Stimulated activated naive B cell treated with anti-CD40 and anti-IgM and Interleukin-4, amounts not matched to agents 10 μg/mL and 1 μg/mL and 100 μg/mL, for 72 hours (primary cell): ENCODE results near the gene LIMS1.

ENCODE experiments used
- ATAC-seq, 2 donors: fragments of 150-1000 bp; cut with Tn5 transposase; replicated peaks; 2 replicates each; pipeline ENCODE4 v1.10.0; 2021; ENCODE audit warnings: moderate library complexity in 1 of 2
- DNase-seq: peaks from one replicate; pipeline ENCODE4 v3.0.0; 2021
- H3K27ac Mint-ChIP-seq: one replicate; pipeline ENCODE4 v1.8.0; 2022; ENCODE audit warnings: mild to moderate bottlenecking, mixed read lengths
- H3K27me3 Mint-ChIP-seq, 2 donors: one replicate each; pipeline ENCODE4 v1.8.0; 2022; ENCODE audit warnings: mixed read lengths in 2 of 2
- H3K36me3 Mint-ChIP-seq, 2 donors: one replicate each; pipeline ENCODE4 v1.8.0; 2022; ENCODE audit warnings: mixed read lengths in 2 of 2, mild to moderate bottlenecking in 1 of 2
- H3K4me1 Mint-ChIP-seq, 2 donors: one replicate each; pipeline ENCODE4 v1.8.0; 2022; ENCODE audit warnings: mixed read lengths in 2 of 2, mild to moderate bottlenecking in 1 of 2
- H3K4me3 Mint-ChIP-seq, 2 donors: one replicate each; pipeline ENCODE4 v1.8.0; 2022; ENCODE audit warnings: mild to moderate bottlenecking in 2 of 2, mixed read lengths in 2 of 2, moderate library complexity in 1 of 2
- H3K9me3 Mint-ChIP-seq, 2 donors: one replicate each; pipeline ENCODE4 v1.8.0; 2022; ENCODE audit warnings: mixed read lengths in 2 of 2, mild to moderate bottlenecking in 1 of 2

The LIMS1 gene

DNA sequence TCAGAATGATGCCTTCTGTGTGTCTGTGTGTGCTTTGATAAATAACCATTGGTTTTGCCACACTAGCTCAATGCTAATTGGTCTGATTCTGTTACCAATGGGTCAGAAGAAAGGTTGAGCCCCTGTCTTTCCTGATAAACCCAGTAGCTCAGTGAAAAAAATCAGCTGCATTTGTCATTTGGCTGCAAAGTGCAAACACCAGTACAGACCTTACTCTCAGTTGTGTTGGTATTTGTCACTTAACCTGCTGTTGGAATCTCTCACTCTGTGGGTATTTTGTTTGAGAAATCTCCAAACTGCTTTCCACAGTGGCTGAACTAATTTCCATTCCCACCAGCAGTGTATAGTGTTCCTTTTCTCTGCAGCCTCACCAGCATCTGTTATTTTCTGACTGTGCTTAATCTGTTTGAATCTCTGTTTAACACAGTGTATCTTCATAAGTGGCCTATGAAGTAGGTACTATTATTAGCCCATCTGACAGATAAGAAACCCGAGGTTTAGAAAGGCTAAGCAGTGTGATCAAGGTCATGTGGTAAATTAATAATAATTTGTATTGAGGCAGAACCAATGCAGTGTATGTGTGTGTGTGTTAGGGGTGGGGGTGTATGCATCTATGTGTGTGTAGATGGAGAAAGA, 26.7 kb downstream of the LIMS1 start:
- H3K4me3 Mint-ChIP-seq: no peak overlapping the region
- H3K9me3 Mint-ChIP-seq: peaks cover 2 to 4% of the 10 kb centered on the region in 2 donors
- peaks cover 0 to 13% of the 10 kb centered on the region in 2 donors for H3K4me1 Mint-ChIP-seq
- H3K27me3 Mint-ChIP-seq: no peaks in the 10 kb centered on the region
- peaks cover 3 to 18% of the 10 kb centered on the region in 2 donors for H3K36me3 Mint-ChIP-seq
- no peak overlapping the region for H3K27ac Mint-ChIP-seq
- DNase-seq (no peak), ATAC-seq (no peak)

DNA sequence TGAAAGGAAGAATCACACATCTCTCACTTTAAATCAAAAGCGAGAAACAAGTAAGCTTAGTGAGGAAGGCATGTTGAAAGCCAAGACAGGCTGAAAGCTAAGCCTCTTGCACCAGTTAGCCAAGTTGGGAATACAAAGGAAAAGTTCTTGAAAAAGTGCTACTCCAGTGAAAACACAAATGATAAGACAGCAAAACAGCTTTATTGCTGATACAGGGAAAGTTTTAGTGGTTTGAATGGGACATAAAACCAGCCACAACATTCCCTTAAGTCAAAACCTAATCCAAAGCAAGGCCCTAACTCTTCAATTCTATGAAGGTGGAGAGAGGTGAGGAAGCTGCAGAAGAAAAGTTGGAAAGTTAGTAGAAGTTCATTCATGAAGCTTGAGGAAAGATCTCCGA, 28.0 kb downstream of the LIMS1 start:
- Mint-ChIP-seq H3K9me3 (peaks cover 2 to 4% of the 10 kb centered on the region in 2 donors), H3K27ac (no peak overlapping the region), H3K27me3 (no peaks in the 10 kb centered on the region), H3K4me1 (peaks cover 0 to 10% of the 10 kb centered on the region in 2 donors), H3K36me3 (peaks cover 0 to 14% of the 10 kb centered on the region in 2 donors), H3K4me3 (no peak overlapping the region)
- ATAC-seq (no peak), DNase-seq (no peak)

DNA sequence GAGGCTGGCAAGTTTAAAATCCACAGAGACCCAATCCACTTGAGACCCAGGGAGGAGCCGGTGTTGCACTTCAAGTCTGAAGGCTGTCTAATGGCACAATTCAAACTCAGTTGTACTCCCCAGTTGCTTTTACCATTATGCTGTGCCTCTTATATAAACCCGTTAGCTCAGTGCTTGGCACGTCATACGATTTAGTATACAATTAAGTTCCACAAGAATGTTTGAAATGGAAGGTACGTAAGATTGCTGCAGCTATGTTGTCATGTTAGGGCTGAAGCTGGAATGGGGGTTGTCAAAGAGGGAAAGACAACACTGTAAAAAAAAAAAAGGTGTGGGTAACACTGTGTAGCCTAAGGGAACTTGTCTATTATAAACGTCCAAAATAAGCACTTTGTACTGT, 30.2 kb downstream of the LIMS1 start:
- no peak overlapping the region for H3K27ac Mint-ChIP-seq
- H3K9me3 Mint-ChIP-seq: peaks cover 2 to 4% of the 10 kb centered on the region in 2 donors
- ATAC-seq (no peak), DNase-seq (no peak)
- H3K4me3 Mint-ChIP-seq: no peak overlapping the region
- no peaks in the 10 kb centered on the region for H3K27me3 Mint-ChIP-seq
- peaks cover 2 to 21% of the 10 kb centered on the region in 2 donors for H3K36me3 Mint-ChIP-seq
- H3K4me1 Mint-ChIP-seq: peaks cover 0 to 9% of the 10 kb centered on the region in 2 donors

DNA sequence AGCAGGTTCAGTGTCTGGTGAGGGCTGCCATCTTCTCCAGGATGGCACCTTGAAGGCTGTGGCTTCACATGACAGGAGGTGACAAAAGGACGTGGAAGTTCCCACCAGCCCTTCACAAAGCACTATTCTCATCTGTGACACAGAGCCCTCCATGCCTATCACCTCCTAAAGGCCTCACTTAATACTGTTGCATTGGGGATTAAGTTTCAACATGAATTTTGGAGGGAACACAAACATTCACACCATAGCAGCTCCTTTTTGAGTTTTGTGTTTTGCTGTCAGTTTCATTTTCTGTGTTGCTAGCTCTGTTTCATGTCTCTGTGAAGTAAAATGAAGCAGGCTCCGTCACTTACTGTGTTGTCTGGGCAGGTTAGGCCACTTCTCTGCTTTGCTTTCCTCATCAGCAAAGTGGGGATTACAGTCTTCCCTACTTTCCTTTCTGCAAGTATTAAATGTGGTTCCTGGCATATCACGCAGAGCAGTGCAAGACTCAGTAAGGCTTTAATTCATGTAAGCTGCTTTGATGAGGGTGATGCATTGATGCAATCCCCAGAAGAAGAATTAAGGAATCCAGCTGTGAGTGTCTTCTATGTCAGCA, 31.6 kb downstream of the LIMS1 start:
- no peak for DNase-seq
- Mint-ChIP-seq H3K36me3 (peaks cover 2 to 14% of the 10 kb centered on the region in 2 donors), H3K4me3 (no peak overlapping the region), H3K27me3 (no peaks in the 10 kb centered on the region), H3K4me1 (peaks cover 0 to 2% of the 10 kb centered on the region in 2 donors), H3K27ac (no peak overlapping the region), H3K9me3 (peaks cover 2 to 4% of the 10 kb centered on the region in 2 donors)
- ATAC-seq: no peak

DNA sequence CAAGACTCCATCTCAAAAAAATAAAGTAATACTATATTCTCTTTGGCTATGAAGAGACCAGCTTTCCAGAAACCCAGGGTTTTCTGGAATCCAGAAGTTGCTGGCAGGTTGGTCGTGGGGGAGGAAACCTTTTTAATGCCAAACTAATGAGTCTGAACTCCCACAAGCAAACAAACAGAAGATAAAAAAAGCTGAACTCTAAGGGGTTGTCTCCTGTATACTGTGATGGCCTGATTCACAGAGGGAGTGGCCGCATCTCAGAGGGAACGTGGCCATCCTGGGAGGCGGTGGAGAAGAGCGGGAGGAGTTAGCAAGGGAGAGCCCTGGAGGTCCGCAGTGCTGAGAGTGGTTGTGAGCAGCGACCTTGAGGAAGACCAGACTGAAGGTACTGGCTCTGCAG, 36.1 kb downstream of the LIMS1 start:
- peaks cover 2 to 8% of the 10 kb centered on the region in 2 donors for H3K36me3 Mint-ChIP-seq
- no peak for DNase-seq
- H3K27ac Mint-ChIP-seq: no peak overlapping the region

DNA sequence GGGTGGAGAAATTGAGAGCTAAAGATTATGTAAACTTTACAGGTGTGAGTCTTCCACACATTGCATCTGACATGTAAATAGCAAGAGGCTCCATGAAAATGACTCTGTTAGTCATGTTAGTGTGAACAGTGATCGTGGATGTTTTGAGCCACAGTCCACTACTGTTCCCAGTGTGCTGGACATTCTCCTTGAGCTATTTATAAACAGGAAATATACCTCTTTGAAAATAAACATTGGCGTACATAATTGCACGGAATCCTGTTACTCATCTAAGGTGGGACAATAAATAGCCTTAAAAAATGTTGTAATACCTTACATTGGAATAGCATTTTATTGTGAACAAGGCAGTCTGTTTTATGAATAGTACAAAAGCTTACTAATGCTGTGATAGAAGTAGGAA, 37.0 kb downstream of the LIMS1 start:
- no peak for ATAC-seq
- no peak for DNase-seq
- Mint-ChIP-seq H3K4me3 (no peak overlapping the region), H3K27me3 (no peaks in the 10 kb centered on the region), H3K36me3 (peaks cover 2 to 8% of the 10 kb centered on the region in 2 donors), H3K27ac (no peak overlapping the region), H3K4me1 (peaks cover 14 to 26% of the 10 kb centered on the region in 2 donors), H3K9me3 (no peaks in the 10 kb centered on the region)

More for the DNA sequence above, 36.1 kb downstream of the LIMS1 start:
- ATAC-seq: no peak
- H3K27me3 Mint-ChIP-seq: no peaks in the 10 kb centered on the region
- no peak overlapping the region for H3K4me3 Mint-ChIP-seq
- H3K4me1 Mint-ChIP-seq: peaks cover 14 to 19% of the 10 kb centered on the region in 2 donors
- H3K9me3 Mint-ChIP-seq: no peaks in the 10 kb centered on the region

DNA sequence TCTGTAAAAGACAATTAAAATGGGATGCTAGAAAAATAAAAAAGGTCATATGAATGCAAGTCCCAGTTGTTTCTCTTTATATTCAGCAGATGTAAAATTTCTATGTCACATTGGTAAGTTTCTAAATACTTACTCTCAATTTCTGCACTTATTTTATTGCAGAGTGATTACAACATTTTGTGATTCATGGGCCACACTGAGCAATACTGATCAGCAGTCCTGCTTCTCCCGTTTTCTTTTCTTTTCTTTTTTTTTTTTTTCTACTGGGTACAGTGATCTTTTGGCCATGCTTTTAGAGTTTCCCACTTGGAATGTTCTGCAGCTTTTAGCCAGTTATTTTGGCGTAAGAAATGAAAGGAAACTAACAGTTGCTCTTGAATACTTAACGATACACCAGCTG, 38.8 kb downstream of the LIMS1 start:
- Mint-ChIP-seq H3K36me3 (peaks cover 4 to 8% of the 10 kb centered on the region in 2 donors), H3K4me3 (no peak overlapping the region), H3K27me3 (no peaks in the 10 kb centered on the region), H3K4me1 (peaks cover 15 to 30% of the 10 kb centered on the region in 2 donors), H3K9me3 (no peaks in the 10 kb centered on the region), H3K27ac (no peak overlapping the region)
- no peak for ATAC-seq
- no peak for DNase-seq

DNA sequence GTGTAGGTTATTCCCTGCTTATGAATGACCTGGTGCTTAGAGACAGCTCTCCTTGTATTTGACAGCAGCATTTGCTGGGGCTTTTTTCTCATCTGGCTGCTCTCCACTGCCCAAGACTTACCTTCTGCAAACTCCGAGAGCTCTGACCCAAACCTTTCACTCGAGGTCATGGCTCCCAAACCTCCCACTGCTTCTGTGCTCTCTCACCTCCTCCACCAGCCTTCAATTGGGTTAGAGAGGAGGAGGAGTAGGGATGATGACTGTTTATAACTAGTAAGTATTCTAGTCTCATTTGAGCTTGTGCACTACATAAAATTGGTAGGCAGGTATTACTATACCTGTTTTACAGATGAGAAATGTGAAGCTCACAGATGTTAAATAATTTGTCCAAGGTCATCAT, 40.1 kb downstream of the LIMS1 start:
- H3K4me3 Mint-ChIP-seq: no peak overlapping the region
- H3K9me3 Mint-ChIP-seq: no peaks in the 10 kb centered on the region
- peaks cover under 1 to 2% of the 10 kb centered on the region in 2 donors for H3K36me3 Mint-ChIP-seq
- no peak for DNase-seq
- no peaks in the 10 kb centered on the region for H3K27me3 Mint-ChIP-seq
- peaks cover 15 to 30% of the 10 kb centered on the region in 2 donors for H3K4me1 Mint-ChIP-seq
- H3K27ac Mint-ChIP-seq: no peak overlapping the region
- ATAC-seq: no peak

DNA sequence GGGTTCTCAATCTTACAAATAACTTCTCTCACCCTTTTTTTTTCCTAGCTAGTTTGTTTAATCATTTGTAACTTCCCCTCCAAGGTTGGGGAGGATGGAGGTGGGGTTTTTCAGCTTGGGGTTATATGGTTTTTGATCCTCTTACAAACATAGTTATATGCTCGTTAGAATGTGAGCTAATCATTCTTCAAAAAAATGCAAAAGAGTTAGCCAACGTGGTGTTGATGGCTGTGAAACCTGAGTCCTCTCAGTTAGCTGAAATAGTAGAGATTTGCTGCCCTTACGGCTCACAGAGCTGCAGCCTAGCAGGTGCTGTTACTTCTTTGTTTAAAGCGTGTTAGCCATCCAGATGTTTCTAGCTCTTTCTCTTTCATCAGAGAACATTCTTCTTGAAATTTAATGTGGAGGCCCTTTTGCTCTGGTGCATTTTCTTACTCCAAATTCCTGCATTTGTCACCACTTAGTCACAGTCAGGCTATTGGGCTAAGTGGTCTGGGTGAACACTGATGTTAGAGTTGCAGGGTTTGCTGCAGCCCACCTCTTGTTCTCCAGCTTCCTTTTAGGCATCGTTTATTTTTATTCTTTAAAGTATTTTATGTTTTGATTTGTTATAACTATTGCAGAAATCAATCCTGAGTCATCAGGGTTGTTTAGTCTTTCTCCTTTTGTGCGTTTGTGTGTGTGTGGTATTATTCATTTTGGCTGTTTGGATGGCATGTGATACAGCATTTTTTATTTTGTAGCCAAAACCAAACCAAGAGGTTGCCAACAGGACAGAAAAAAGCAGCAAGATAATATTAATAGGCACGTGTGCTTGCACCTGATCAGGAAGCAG, 41.1 kb downstream of the LIMS1 start:
- Mint-ChIP-seq H3K9me3 (no peaks in the 10 kb centered on the region), H3K27ac (peak overlapping the region; percentile 37), H3K27me3 (no peaks in the 10 kb centered on the region), H3K4me3 (peak overlapping the region in 1 of 2 donors; percentile 51), H3K36me3 (peaks cover 0 to 2% of the 10 kb centered on the region in 2 donors), H3K4me1 (peaks cover 24 to 41% of the 10 kb centered on the region in 2 donors)
- peak; percentile 74 to 80 for ATAC-seq
- DNase-seq: no peak

DNA sequence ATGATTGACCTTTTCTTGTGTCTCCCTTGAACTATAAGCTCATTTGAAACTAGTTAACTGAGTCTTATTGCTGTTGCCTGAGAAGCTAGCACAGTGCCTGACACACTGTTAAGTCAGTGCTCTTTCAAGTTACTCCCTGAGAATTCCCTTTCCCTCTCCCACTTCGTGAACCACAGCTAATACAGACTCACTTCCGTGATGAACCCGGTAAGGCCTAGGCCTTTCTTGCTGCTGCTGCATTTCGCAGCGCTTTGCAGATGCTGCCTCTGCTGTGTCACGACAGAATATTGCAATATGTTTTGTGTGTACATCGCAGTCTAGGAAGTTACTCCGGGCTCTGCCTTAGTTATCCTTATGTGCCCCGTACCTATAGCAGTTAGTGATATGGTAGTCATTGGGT, 42.8 kb downstream of the LIMS1 start:
- Mint-ChIP-seq H3K4me1 (peaks cover 31 to 53% of the 10 kb centered on the region in 2 donors), H3K27me3 (no peaks in the 10 kb centered on the region)

DNA sequence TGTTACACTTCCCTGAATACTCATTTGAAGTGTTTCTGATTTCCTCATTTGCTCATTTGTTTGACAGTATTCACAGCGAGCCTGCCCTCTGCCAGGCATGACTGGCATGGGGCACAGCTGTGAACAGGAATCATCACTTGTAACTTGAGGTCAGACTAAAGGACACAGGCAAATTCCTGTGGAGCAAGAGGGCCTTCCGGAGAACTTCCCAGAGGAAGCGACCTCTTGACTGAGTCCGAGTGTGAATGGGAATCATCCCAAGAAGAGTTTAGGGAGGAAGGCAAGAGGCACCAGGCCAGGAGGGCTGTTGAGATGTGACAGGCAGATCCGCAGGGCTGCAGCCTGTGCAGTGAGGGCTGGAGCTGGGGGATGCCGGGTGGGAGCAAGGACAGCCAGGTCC, 45.4 kb downstream of the LIMS1 start:
- Mint-ChIP-seq H3K4me3 (peak overlapping the region; percentile 65 to 77), H3K9me3 (no peaks in the 10 kb centered on the region), H3K4me1 (peaks cover 29 to 53% of the 10 kb centered on the region in 2 donors), H3K27ac (peak overlapping the region; percentile 91), H3K36me3 (peaks cover 2 to 3% of the 10 kb centered on the region in 2 donors), H3K27me3 (no peaks in the 10 kb centered on the region)
- ATAC-seq (peak; percentile 37 to 46), DNase-seq (no peak)

More for the DNA sequence above, 42.8 kb downstream of the LIMS1 start:
- Mint-ChIP-seq H3K4me3 (no peak overlapping the region), H3K36me3 (peaks cover 0 to 2% of the 10 kb centered on the region in 2 donors), H3K27ac (no peak overlapping the region), H3K9me3 (no peaks in the 10 kb centered on the region)
- ATAC-seq: no peak
- no peak for DNase-seq

DNA sequence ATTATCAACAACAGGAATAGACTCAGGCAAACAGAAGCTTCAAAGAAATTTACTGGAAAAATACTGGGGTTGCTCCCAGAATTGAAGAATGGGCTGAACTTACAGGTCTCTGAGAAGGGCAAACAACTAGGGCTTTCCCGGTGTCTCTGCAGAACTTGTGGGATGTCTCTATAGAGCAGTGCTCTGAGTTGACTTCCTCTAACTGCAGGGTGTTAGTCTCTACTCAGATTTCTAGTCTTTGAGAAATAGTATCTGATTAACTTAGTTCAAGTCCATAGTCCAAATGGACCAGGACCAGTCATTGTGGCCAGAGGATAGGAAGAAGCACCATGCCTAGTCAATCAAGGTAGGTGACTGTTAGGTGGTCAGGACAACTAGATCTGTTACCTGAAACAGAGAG, 45.8 kb downstream of the LIMS1 start:
- DNase-seq (no peak), ATAC-seq (peak; percentile 31 to 38)
- Mint-ChIP-seq H3K36me3 (peaks cover 2 to 3% of the 10 kb centered on the region in 2 donors), H3K9me3 (no peaks in the 10 kb centered on the region), H3K4me1 (peaks cover 29 to 53% of the 10 kb centered on the region in 2 donors), H3K27me3 (no peaks in the 10 kb centered on the region), H3K4me3 (peak overlapping the region; percentile 8 to 65), H3K27ac (peak overlapping the region; percentile 91)

DNA sequence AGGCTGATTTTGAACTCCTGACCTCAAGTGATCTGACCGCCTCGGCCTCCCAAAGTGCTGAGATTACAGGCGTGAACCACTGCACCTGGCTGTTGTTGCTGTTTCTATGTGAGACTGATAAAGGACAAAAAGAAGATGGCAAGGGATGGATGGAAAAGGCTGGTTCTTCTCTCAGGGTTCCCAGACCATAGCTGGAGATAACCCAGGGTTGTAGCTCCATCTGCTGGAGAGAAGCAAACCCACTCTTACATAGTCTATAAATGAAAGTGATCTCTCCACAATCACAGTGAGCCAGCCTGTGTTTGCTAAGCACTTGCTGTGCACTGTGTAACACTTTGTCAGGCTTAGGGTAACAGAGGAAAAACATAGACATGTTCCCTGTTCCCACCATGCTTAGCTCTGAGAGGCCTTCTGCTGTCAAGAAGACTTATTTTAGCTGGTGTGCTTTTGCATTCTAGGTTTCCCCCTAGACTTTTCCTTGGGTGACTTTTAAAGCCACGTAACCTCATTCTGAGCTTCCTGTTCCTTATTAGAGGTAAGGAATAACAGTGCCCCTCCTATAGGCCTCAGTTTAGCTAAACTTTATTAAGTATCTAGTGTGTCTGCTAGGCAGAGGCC, 49.7 kb downstream of the LIMS1 start:
- Mint-ChIP-seq H3K4me3 (no peak overlapping the region), H3K27me3 (no peaks in the 10 kb centered on the region), H3K27ac (peak overlapping the region; percentile 56), H3K36me3 (peaks cover 0 to 8% of the 10 kb centered on the region in 2 donors), H3K4me1 (peaks cover 43 to 73% of the 10 kb centered on the region in 2 donors), H3K9me3 (no peaks in the 10 kb centered on the region)
- DNase-seq: no peak
- peak; percentile 80 to 81 for ATAC-seq

DNA sequence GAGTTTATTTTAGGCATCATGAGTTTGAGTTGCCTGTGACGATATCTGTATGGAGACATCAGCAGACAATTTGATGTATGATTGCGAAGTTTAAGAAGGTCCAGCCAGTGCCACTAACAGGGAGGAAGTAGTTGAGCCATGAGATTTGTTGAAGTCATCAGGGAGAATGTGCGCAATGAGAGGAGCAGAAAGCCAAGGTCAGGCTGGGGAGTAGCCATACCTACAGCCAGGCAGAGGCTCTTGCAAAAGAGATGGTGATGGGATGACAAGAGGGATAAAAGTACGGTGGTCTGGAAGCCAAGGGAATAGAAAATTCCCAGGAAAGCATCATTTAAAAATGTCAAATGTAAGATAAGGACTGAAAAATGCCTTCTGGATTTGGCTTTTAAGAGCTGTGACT, 51.2 kb downstream of the LIMS1 start:
- Mint-ChIP-seq H3K4me1 (peaks cover 43 to 75% of the 10 kb centered on the region in 2 donors), H3K27ac (peak overlapping the region; percentile 77), H3K36me3 (peaks cover 3 to 16% of the 10 kb centered on the region in 2 donors), H3K9me3 (no peaks in the 10 kb centered on the region), H3K27me3 (no peaks in the 10 kb centered on the region), H3K4me3 (no peak overlapping the region)
- DNase-seq: no peak
- no peak for ATAC-seq
